Endothelial cell of umbilical vein (primary cell): ENCODE measurements around the gene DISP2. TPM values are rescaled to one million over a fixed set of nuclear protein-coding genes. Genes with fewer than 3 reads are reported as not detected.

Source experiments
- BruUV-seq: library from RNA; stranded (reverse); fragments of 400-500 nt; replicated peaks from 2 replicates; lab custom pipeline; 2021; lab: Mats Ljungman, UMichigan
- CTCF ChIA-PET: fragments of 300-600, 350-600 bp; sonication (Branson Sonifier 250); formaldehyde crosslinking; loops from one replicate; lab custom pipeline; 2021; ENCODE audit warnings: antibody characterized with exemption, inconsistent platforms; lab: Charles Lee
- POLR2A ChIA-PET: fragments of 300-600, 350-600 bp; sonication (Branson Sonifier 250); formaldehyde crosslinking; loops from one replicate; lab custom pipeline; 2021; ENCODE audit warnings: antibody characterized with exemption, inconsistent platforms; lab: Charles Lee
- DNase-seq: peaks from one replicate; pipeline ENCODE4 v3.0.0-alpha.2; 2011; ENCODE audit warnings: low read depth, low spot score
- FAIRE-seq: peaks from 2 replicates; lab custom pipeline; 2011; peaks lifted over from hg19 to GRCh38; lab: Jason Lieb, UNC
- H2AFZ ChIP-seq: 2 replicates; pipeline ENCODE4 v1.6.0; 2012; ENCODE audit warnings: low read depth, low read length, control low read depth, inconsistent platforms
- H3K27ac ChIP-seq: 2 replicates; pipeline ENCODE4 v1.5.1; 2011; ENCODE audit warnings: low read depth, mild to moderate bottlenecking, control low read depth, low read length, moderate library complexity; ENCODE audit not compliant: insufficient read depth
- H3K27me3 ChIP-seq, 2 experiments: 2 replicates each; pipeline versions ENCODE4 v1.6.0 to v1.6.1; 2011; ENCODE audit warnings: low read length in 2 of 2, mixed read lengths in 1 of 2; ENCODE audit not compliant: control insufficient read depth in 2 of 2, insufficient read depth in 2 of 2
- H3K36me3 ChIP-seq, 2 experiments: 2 replicates in 1 of 2; 3 replicates in 1 of 2; pipeline ENCODE4 v1.5.1; 2011; ENCODE audit warnings: low read length in 2 of 2, mild to moderate bottlenecking in 1 of 2, moderate library complexity in 1 of 2; ENCODE audit not compliant: control insufficient read depth in 2 of 2, insufficient read depth in 2 of 2; ENCODE audit errors: extremely low read depth in 1 of 2
- H3K4me1 ChIP-seq: 3 replicates; pipeline ENCODE4 v1.5.1; 2011; ENCODE audit warnings: mild to moderate bottlenecking, low read length; ENCODE audit not compliant: control insufficient read depth, insufficient read depth; ENCODE audit errors: extremely low read depth
- H3K4me2 ChIP-seq: 2 replicates; pipeline ENCODE4 v1.6.1; 2011; ENCODE audit warnings: low read length, control low read depth, mixed read lengths; ENCODE audit not compliant: insufficient read depth
- H3K4me3 ChIP-seq, 3 experiments: fragments of 200-600 bp in 1 of 3; sonication (generic), shearing (Covaris generic) in 1 of 3; replicated peaks in 1 of 3; 2 replicates each; pipeline ENCODE4 v1.5.1; 2011 to 2016; ENCODE audit warnings: control low read depth in 3 of 3, low read length in 3 of 3, mild to moderate bottlenecking in 2 of 3, inconsistent platforms in 1 of 3, low read depth in 1 of 3, moderate library complexity in 1 of 3; ENCODE audit not compliant: insufficient read depth in 1 of 3
- H3K79me2 ChIP-seq: 2 replicates; pipeline ENCODE4 v1.6.0; 2012; ENCODE audit warnings: low read length, inconsistent platforms; ENCODE audit not compliant: control insufficient read depth, insufficient read depth
- H3K9ac ChIP-seq: replicated peaks from 2 replicates; pipeline ENCODE3; 2011; ENCODE audit warnings: low read length, control low read depth; ENCODE audit not compliant: insufficient read depth; ENCODE audit errors: extremely low read depth
- H3K9me1 ChIP-seq: replicated peaks from 3 replicates; pipeline ENCODE4 v1.6.0; 2011; ENCODE audit warnings: mild to moderate bottlenecking, low read length; ENCODE audit not compliant: control insufficient read depth, insufficient read depth; ENCODE audit errors: extremely low read depth
- H3K9me3 ChIP-seq: replicated peaks from 2 replicates; pipeline ENCODE4 v1.5.1; 2012; ENCODE audit warnings: low read length, inconsistent platforms; ENCODE audit not compliant: control insufficient read depth, insufficient read depth
- H4K20me1 ChIP-seq: replicated peaks from 2 replicates; pipeline ENCODE3; 2011; ENCODE audit warnings: mild to moderate bottlenecking, low read length; ENCODE audit not compliant: control insufficient read depth, insufficient read depth; ENCODE audit errors: extremely low read depth
- CTCF ChIP-seq, 2 donors: IDR thresholded peaks; 1 replicate in 1 of 2; 2 replicates in 1 of 2; pipeline ENCODE4 v1.5.1; 2011; ENCODE audit warnings: low read length in 2 of 2, mild to moderate bottlenecking in 2 of 2, moderate library complexity in 2 of 2, control low read depth in 1 of 2, inconsistent platforms in 1 of 2, low read depth in 1 of 2; ENCODE audit not compliant: insufficient read depth in 1 of 2; ENCODE audit errors: extremely low read depth in 1 of 2
- EZH2 ChIP-seq: IDR thresholded peaks from 2 replicates; pipeline ENCODE4 v1.6.1; 2012; ENCODE audit warnings: borderline replicate concordance, low read depth, mild to moderate bottlenecking, moderate library complexity, low read length, inconsistent platforms; ENCODE audit not compliant: severe bottlenecking
- FOS ChIP-seq: IDR thresholded peaks from 2 replicates; pipeline ENCODE4 v1.6.1; 2011; ENCODE audit warnings: mild to moderate bottlenecking, low read length, moderate library complexity, borderline replicate concordance; ENCODE audit not compliant: insufficient read depth
- GATA2 ChIP-seq: IDR thresholded peaks from 2 replicates; pipeline ENCODE4 v1.7.0; 2011; ENCODE audit warnings: low read depth, mild to moderate bottlenecking, moderate library complexity, mixed read lengths, low read length; ENCODE audit not compliant: insufficient read length, insufficient read depth
- JUN ChIP-seq: IDR thresholded peaks from 2 replicates; pipeline ENCODE4 v1.6.1; 2011; ENCODE audit warnings: borderline replicate concordance, low read depth; ENCODE audit not compliant: insufficient read length, insufficient read depth
- MYC ChIP-seq: IDR thresholded peaks from one replicate; pipeline ENCODE4 v1.6.1; 2011; ENCODE audit warnings: mild to moderate bottlenecking, low read depth, low read length
- POLR2A ChIP-seq: IDR thresholded peaks from 2 replicates; pipeline ENCODE4 v1.6.1; 2012; ENCODE audit warnings: low read depth, mild to moderate bottlenecking, control low read depth, low read length
- POLR2AphosphoS5 ChIP-seq: IDR thresholded peaks from 2 replicates; pipeline ENCODE4 v1.6.1; 2012; ENCODE audit warnings: low read depth, mild to moderate bottlenecking, control low read depth, low read length, moderate library complexity; ENCODE audit not compliant: insufficient read depth
- dilution Hi-C: fragments of 300-500 bp; cut with MboI; formaldehyde crosslinking; loops from one replicate; pipeline ENCODE4 v1.15.0; 2019; ENCODE audit warnings: low sequenced_read_pairs; ENCODE audit not compliant: extremely low pct_ligation_motif_present
- intact Hi-C: fragments of 100-400 bp; cut with micrococcal nuclease; formaldehyde crosslinking; loops from one replicate; pipeline ENCODE4 v1.10.0; 2022
- polyA plus RNA-seq, 4 experiments: library from polyadenylated mRNA; depleted of rRNA in 3 of 4; stranded (reverse) in 3 of 4; unstranded in 1 of 4; fragments of >200 nt; gene quantifications; 2 replicates each; pipeline versions ENCODE4 v1.2.1 to v1.2.3, GENCODE V29; 2011 to 2012; ENCODE audit warnings: missing spikeins in 1 of 4
- total RNA-seq: library from RNA; stranded (reverse); gene quantifications from 2 replicates; pipeline ENCODE4 v1.2.3, GENCODE V29; 2021
- TF ChIP-seq, protein P1 (sequence below): IDR thresholded peaks from 2 replicates; pipeline ENCODE4 v1.6.1; 2011; ENCODE audit not compliant: insufficient read depth, insufficient read length

The DISP2 gene
- total and polyA plus RNA-seq, 2 donors (not counting 3 experiments of a cell fraction or from before 2014, with no cell fraction given) = 0.10 to 1.2 TPM

- H2AFZ ChIP-seq = no peak overlapping the region
- no peaks in the 10 kb centered on the region for H3K79me2 ChIP-seq
- H3K4me3 ChIP-seq = no peak overlapping the region
- no peaks in the 10 kb centered on the region for H3K36me3 ChIP-seq
- TF ChIP-seq FOS (no peak), JUN (no peak), EZH2 (no peak), MYC (no peak), POLR2AphosphoS5 (no peak), POLR2A (no peak), CTCF (IDR thresholded peaks at IDR 0.05; ENCODE audit: extremely low read depth in 1 of 2, insufficient read depth in 1 of 2, low read depth in 1 of 2, low read length in 2 of 2) (no peak), GATA2 (no peak)
- TF ChIP-seq, protein P1, sequence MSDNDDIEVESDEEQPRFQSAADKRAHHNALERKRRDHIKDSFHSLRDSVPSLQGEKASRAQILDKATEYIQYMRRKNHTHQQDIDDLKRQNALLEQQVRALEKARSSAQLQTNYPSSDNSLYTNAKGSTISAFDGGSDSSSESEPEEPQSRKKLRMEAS = no peak
- intact Hi-C loops (no loop called here), dilution Hi-C loops (no loop called here)
- peaks cover 9 to 10% of the 10 kb centered on the region in 2 experiments for H3K27me3 ChIP-seq
- H3K9ac ChIP-seq = no peak overlapping the region
- no peak for DNase-seq
- no peak overlapping the region for H3K4me2 ChIP-seq
- H3K9me1 ChIP-seq = no peaks in the 10 kb centered on the region
- ChIA-PET CTCF (interaction anchor here (1.0 to 6.4 kb wide), 7 partner anchors 9 to 76 kb away, joined by 3 to 82 read pairs (median 13); partner anchors contain the start of gene CCDC9B), POLR2A (no interaction called here)
- no peaks in the 10 kb centered on the region for H4K20me1 ChIP-seq
- FAIRE-seq = no peak
- BruUV-seq = no TSS peak
- peaks cover 8% of the 10 kb centered on the region for H3K4me1 ChIP-seq
- no peak overlapping the region for H3K27ac ChIP-seq
- no peaks in the 10 kb centered on the region for H3K9me3 ChIP-seq
Observed at GRCh38 chr15:40355976-40356585, 1.9 kb upstream of the DISP2 start.
